NCI-H2171 (cell line): ENCODE results near the gene PLB1.

ENCODE experiments used
- DNase-seq: peaks from one replicate; lab custom pipeline; 2025; lab: John Stamatoyannopoulos, UW

PLB1 gene

GRCh38 chr2:28668106-28668814, 172.4 kb downstream of the PLB1 start:
- no peak for DNase-seq

DNA sequence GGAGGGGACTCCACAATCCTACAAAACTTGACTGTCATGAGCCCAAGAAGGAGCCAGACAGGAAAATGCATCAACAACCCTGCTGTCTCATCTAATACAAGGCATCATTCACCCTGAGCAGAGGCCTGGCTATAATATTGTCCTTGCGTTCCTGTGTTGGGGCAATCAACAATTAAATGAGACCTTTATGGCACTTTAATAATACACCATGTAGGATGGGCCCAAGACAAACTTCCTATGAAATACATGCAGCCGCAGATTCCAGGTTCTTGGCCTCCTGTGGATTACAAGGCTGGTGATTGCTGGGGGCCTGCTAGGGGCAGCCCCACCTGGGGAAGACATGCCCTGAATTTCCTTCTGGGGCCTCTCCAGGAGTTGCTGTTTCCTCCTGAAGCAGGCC, 173.0 kb downstream of the PLB1 start:
- no peak for DNase-seq

GRCh38 chr2:28670856-28671255, 175.0 kb downstream of the PLB1 start:
- no peak for DNase-seq

- no peak for DNase-seq
Observed at GRCh38 chr2:28673338-28673737, 177.5 kb downstream of the PLB1 start.

DNA sequence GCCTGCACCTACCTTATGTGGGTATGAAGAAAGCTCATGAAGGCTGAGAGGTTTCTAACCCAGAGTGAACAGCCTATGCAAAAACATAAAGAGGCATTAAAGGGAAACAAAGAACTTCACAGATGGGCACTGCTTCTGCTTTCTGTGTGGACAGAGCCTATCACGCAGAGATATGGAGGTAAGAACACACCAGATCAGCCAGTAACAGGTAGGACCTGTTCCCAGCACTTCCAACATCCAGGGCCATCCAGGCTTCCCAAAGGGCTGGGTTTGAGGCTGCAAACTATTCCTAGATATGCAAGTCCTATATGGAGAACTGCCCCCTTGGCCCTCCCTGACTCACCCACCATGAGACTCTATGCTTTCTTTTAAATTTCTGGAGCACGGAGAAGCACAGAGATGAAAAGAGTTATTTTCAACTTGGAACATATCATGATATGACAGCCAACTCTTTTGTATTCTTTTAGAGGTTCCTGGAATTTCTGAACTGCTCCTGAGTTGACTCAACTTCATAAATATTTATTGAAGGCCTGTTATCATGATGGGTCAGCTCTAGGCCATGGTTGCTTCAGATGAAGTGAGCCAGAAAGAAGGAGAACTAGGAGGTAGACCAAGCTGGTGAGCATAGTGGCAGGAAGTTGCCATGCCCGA, 178.3 kb downstream of the PLB1 start:
- no peak for DNase-seq

DNA sequence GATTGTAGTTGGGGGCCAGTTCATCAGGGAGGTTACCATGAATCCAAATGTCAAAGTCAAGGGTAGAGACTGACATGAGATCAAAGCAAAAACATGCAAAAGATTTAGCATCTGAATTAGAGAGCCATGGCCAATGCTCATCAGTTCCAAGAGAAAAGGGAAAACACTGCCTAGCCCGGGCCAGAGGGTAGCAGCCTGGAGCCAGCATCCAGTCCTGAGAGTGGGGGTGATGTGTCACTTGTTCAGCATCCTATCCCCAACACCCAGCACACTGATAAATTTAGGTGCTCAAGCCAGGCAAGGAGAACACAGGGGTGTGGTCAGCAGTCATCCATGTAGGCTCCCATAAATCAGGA, 178.8 kb downstream of the PLB1 start:
- DNase-seq, result no peak

GRCh38 chr2:28676152-28676835, 180.4 kb downstream of the PLB1 start:
- DNase-seq, result no peak

DNA sequence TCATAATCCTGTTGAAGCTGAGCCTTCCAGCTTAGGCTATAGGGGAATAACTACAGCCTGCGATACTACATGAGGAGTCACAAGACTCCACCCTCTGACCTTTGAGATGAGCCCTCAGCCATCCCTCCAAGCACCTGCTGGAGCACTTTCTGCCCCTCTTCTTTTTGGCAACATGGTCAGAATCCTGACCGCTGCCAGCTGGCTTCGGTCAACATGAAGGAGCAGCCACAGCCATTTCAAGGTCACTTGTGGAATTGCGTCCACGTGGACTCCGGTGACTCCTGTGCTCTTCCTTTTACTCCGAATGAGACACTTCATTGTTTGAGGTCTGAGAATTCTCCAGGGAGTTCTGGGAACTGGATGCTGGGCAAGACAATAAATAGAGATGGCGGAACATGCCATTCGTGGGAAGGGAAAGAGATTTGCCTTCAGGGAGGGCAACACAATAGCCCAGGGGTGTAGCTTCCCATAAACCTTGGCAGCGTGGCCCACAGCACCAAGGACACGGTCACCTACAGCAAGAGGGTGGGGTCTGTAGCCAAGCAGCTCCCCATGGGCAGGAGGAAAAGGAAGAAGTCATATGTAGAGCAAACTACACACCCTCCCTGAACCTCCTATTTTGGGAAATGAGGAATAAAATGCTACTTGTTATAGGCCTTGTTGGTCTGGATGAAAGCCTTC, 182.5 kb downstream of the PLB1 start:
- no peak for DNase-seq

DNA sequence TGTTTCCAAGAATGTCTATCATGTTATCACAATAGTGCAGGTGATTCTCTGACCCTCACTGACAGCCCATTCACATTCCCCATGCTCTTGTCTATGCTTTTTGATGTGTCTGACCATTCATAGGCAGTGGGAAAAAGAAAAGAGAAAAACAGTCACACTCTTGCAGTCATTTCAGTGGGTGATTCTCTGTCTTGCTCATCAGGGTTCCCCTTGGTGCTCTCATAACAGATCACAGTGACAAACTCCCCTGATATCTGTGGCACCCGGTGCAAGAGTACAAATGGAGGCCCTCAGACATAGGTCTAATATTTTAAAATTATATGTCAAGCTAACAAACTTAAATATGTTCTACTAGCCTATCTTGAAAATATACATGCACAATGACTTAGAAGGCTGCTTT, 183.1 kb downstream of the PLB1 start:
- DNase-seq, result no peak

DNA sequence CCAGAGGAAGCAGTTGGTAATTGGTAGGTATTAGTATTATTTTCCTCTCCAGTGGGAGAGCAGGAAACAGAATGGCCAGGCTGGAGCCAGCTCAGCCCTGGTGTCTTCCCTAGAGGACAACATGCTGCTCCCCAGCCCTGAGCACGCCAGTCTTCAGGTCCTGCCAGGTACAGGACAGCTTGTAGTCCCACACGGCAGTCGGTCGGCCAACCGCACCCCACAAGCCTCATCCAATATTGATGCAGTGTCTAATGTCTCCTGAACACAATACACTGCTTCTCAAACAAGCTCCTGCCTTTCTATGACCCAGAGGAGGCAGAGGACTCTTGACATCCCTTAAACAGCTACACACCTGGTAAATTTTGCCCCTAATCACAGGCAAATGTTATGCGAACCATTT, 184.8 kb downstream of the PLB1 start:
- DNase-seq, result no peak

DNA sequence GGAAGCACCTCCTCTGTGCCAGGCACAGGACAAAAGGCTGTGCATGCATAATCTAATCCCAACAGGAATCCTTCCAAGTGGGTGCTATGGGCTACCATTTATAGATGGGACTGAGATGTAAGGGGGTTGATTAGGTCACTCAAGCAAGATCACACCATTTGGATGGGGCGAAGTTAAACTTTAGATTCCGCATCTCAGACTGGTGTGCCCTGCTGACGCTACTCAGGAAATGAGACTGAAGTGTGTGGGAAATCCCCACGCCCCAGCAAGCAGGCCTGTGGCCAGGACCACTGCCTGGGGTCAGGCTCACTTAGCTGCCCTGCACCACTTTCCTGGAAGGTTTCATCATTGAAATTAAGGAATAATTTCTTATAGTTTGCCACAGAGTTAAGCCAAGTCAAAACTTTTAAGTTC, 185.3 kb downstream of the PLB1 start:
- DNase-seq, result no peak

DNA sequence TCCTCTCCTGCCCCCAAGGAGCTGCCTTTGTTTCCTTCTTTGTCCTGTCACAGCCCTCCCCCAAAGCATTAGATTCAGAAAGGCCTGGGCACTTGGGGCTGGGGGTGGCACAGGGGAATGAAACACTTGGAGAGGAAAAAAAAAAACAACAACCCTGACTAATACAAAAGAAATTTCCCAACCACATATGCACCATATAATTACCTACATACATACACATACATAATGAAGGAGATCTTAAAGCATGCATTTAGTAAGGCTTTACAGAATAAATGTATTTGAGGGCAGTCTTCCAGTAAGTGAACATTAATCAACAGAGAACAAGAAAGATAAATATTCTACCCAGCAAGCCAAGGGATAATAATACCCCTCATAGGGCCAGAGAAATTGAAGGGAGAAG, 185.7 kb downstream of the PLB1 start:
- DNase-seq, result no peak

GRCh38 chr2:28683100-28683706, 187.3 kb downstream of the PLB1 start:
- no peak for DNase-seq

DNA sequence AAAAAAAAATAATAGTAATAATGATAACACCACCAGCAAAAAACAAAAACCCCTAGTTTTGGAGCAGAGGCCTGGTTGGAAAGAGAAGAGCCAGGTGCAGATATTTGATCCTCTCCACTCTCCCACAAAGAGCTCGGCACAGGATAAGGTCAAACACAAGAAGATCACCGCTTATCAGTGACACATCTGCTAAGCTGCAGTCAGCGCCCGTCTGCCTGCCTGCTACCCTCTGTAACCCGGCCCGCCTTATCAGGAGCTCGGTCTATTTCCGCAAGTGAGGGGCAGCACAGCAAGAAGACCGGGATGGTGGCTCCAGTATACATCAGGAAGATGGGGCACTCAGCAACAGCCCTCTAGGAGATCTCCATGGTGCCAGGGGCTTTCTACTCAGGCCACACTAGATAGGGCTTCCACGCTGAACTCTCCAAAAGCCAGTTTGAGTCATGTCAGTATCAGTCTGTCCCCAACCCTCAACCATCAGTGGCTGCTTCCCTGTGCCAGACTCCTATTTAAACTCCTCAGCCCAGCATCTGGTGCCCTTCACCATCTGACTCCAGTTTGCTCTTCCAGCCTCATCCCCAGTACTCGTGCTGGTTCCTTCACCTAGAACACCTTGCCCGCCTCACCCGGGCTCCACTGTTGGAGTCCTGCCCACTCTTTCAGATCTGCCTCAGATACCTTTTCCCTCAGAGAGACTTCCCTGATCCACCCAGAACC, 188.4 kb downstream of the PLB1 start:
- DNase-seq, result peak; percentile 57

DNA sequence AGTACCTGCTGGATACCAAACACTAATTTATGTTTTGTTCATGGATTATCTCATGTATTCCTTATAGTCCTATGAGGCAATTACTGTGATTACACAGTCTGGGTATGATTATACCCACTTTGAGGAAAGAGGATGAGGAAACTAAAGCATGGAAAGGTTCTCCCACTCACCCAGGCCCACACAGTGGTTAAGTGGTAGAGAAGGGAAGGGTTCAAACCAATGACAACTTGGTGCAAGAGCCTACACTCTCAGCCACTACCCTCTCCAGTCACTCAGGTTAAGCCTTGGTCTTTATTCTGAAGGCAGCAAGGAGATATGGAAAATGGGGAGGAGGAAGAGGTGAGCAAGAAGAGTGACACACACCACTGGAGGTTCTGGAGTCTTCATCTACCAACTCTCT, 191.3 kb downstream of the PLB1 start:
- no peak for DNase-seq

GRCh38 chr2:28687640-28688385, 192.0 kb downstream of the PLB1 start:
- no peak for DNase-seq

DNA sequence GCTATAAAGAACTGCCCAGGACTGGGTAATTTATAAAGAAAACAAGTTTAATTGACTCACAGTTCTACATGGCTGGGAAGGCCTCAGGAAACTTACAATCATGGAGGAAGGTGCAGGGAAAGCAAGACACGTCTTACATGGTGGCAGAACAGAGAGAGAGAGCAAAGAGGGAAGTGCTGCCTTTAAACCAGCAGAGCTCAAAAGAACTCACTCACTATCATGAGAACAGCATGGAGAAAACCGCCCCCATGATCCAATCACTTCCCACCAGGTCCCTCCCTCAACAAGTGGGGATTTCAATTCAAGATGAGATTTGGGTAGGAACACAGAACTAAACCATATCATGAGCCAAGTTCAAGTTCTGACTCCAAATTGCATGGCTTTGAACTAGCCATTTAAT, 193.0 kb downstream of the PLB1 start:
- DNase-seq, result no peak

GRCh38 chr2:28689771-28690170, 193.9 kb downstream of the PLB1 start:
- DNase-seq, result no peak

- no peak for DNase-seq
Observed at GRCh38 chr2:28692411-28692810, 196.6 kb downstream of the PLB1 start.

GRCh38 chr2:28693223-28693622, 197.4 kb downstream of the PLB1 start:
- DNase-seq, result no peak
